H9 (cell line): ENCODE data around the gene DNAJA4. TPM values are rescaled to one million over a fixed set of nuclear protein-coding genes. Genes with fewer than 3 reads are reported as not detected.

Source experiments
- DNase-seq: peaks from one replicate; pipeline ENCODE4 v3.0.0-alpha.2; 2017
- H2AFZ ChIP-seq: one replicate; pipeline ENCODE4 v1.6.1; 2013; ENCODE audit warnings: mild to moderate bottlenecking, low read length, control low read depth, moderate library complexity
- H2AK5ac ChIP-seq: 2 replicates; pipeline ENCODE4 v1.6.1; 2013; ENCODE audit warnings: low read length, control low read depth, mixed read lengths; ENCODE audit not compliant: insufficient read length
- H2BK120ac ChIP-seq: one replicate; pipeline ENCODE4 v1.6.1; 2013; ENCODE audit warnings: low read depth, mild to moderate bottlenecking, low read length, control low read depth, inconsistent platforms; ENCODE audit not compliant: poor library complexity, severe bottlenecking
- H2BK12ac ChIP-seq: 2 replicates; pipeline ENCODE4 v1.6.1; 2013; ENCODE audit warnings: low read length, control low read depth, mixed read lengths, low read depth; ENCODE audit not compliant: insufficient read length
- H2BK15ac ChIP-seq: 2 replicates; pipeline ENCODE4 v1.6.1; 2013; ENCODE audit warnings: low read depth, low read length, control low read depth
- H2BK20ac ChIP-seq: one replicate; pipeline ENCODE4 v1.6.1; 2013; ENCODE audit warnings: low read depth, mild to moderate bottlenecking, low read length, control low read depth, inconsistent platforms; ENCODE audit not compliant: poor library complexity, severe bottlenecking
- H2BK5ac ChIP-seq: 2 replicates; pipeline ENCODE4 v1.6.1; 2013; ENCODE audit warnings: low read length, control low read depth, mixed read lengths; ENCODE audit not compliant: insufficient read length
- H3K14ac ChIP-seq: 2 replicates; pipeline ENCODE4 v1.6.1; 2013; ENCODE audit warnings: low read length, control low read depth; ENCODE audit not compliant: insufficient read depth
- H3K18ac ChIP-seq: 2 replicates; pipeline ENCODE4 v1.6.1; 2013; ENCODE audit warnings: low read depth, mild to moderate bottlenecking, mixed read lengths, low read length, control low read depth; ENCODE audit not compliant: insufficient read length
- H3K23ac ChIP-seq: 2 replicates; pipeline ENCODE4 v1.6.1; 2013; ENCODE audit warnings: low read length, control low read depth, mixed read lengths, low read depth; ENCODE audit not compliant: insufficient read length
- H3K23me2 ChIP-seq: 2 replicates; pipeline ENCODE4 v1.6.1; 2013; ENCODE audit warnings: low read depth, mild to moderate bottlenecking, mixed read lengths, low read length, control low read depth; ENCODE audit not compliant: insufficient read length, poor library complexity, severe bottlenecking
- H3K27ac ChIP-seq: 2 replicates; pipeline ENCODE4 v1.5.1; 2013; ENCODE audit warnings: low read length, control low read depth, mixed read lengths, low read depth; ENCODE audit not compliant: insufficient read length
- H3K27me3 ChIP-seq: 2 replicates; pipeline ENCODE4 v1.6.1; 2013; ENCODE audit warnings: low read length, control low read depth, inconsistent platforms; ENCODE audit not compliant: insufficient read depth
- H3K4ac ChIP-seq: 2 replicates; pipeline ENCODE4 v1.6.1; 2013; ENCODE audit warnings: low read depth, mild to moderate bottlenecking, control low read depth, inconsistent platforms, low read length, moderate library complexity
- H3K4me1 ChIP-seq: 2 replicates; pipeline ENCODE4 v1.6.1; 2013; ENCODE audit warnings: low read length, control low read depth, inconsistent platforms; ENCODE audit not compliant: insufficient read depth
- H3K4me2 ChIP-seq: 2 replicates; pipeline ENCODE4 v1.6.1; 2013; ENCODE audit warnings: low read length, control low read depth, mixed read lengths; ENCODE audit not compliant: insufficient read length, insufficient read depth
- H3K56ac ChIP-seq: 2 replicates; pipeline ENCODE4 v1.6.1; 2013; ENCODE audit warnings: low read depth, mild to moderate bottlenecking, mixed read lengths, low read length, control low read depth; ENCODE audit not compliant: insufficient read length
- H3K79me1 ChIP-seq: 2 replicates; pipeline ENCODE4 v1.6.1; 2013; ENCODE audit warnings: low read depth, mild to moderate bottlenecking, moderate library complexity, low read length, control low read depth, inconsistent platforms; ENCODE audit not compliant: insufficient read depth, poor library complexity, severe bottlenecking
- H3K79me2 ChIP-seq: 2 replicates; pipeline ENCODE4 v1.6.1; 2013; ENCODE audit warnings: low read length, control low read depth, inconsistent platforms; ENCODE audit not compliant: insufficient read depth
- H3K9ac ChIP-seq: 2 replicates; pipeline ENCODE4 v1.6.1; 2013; ENCODE audit warnings: low read length, control low read depth, mixed read lengths; ENCODE audit not compliant: insufficient read length; ENCODE audit errors: extremely low read depth
- H3K9me3 ChIP-seq: one replicate; pipeline ENCODE4 v1.6.1; 2013; ENCODE audit warnings: low read depth, low read length, inconsistent platforms; ENCODE audit not compliant: control insufficient read depth
- H3T11ph ChIP-seq: one replicate; pipeline ENCODE4 v1.6.1; 2013; ENCODE audit warnings: mild to moderate bottlenecking, low read length, control low read depth, inconsistent platforms
- H4K20me1 ChIP-seq: one replicate; pipeline ENCODE4 v1.6.1; 2013; ENCODE audit not compliant: control insufficient read depth, insufficient read length, insufficient read depth
- H4K5ac ChIP-seq: 2 replicates; pipeline ENCODE4 v1.6.1; 2013; ENCODE audit warnings: low read depth, mild to moderate bottlenecking, mixed read lengths, low read length, control low read depth; ENCODE audit not compliant: insufficient read length
- H4K8ac ChIP-seq: replicated peaks from 2 replicates; pipeline ENCODE4 v1.6.1; 2013; ENCODE audit warnings: low read length, control low read depth, mixed read lengths, low read depth; ENCODE audit not compliant: insufficient read length
- H4K91ac ChIP-seq: 2 replicates; pipeline ENCODE4 v1.6.1; 2013; ENCODE audit warnings: low read depth, mild to moderate bottlenecking, moderate library complexity, mixed read lengths, low read length, control low read depth; ENCODE audit not compliant: insufficient read length
- H3K27ac Mint-ChIP-seq, 3 experiments: 2 replicates in 2 of 3; 3 replicates in 1 of 3; pipeline ENCODE4 v1.8.0; 2020 to 2021; ENCODE audit warnings: mixed read lengths in 3 of 3, mild to moderate bottlenecking in 1 of 3, moderate library complexity in 1 of 3
- H3K27me3 Mint-ChIP-seq: 2 replicates; pipeline ENCODE4 v1.8.0; 2021; ENCODE audit warnings: low read depth, mild to moderate bottlenecking, moderate library complexity, mixed read lengths
- H3K36me3 Mint-ChIP-seq, 3 experiments: 2 replicates in 2 of 3; 3 replicates in 1 of 3; pipeline ENCODE4 v1.8.0; 2020 to 2021; ENCODE audit warnings: low read depth in 3 of 3, mixed read lengths in 3 of 3; ENCODE audit not compliant: insufficient read depth in 1 of 3
- H3K4me1 Mint-ChIP-seq, 2 experiments: 2 replicates each; pipeline ENCODE4 v1.8.0; 2020; ENCODE audit warnings: mixed read lengths in 2 of 2
- H3K4me3 Mint-ChIP-seq, 2 experiments: 2 replicates in 1 of 2; 3 replicates in 1 of 2; pipeline ENCODE4 v1.8.0; 2020 to 2021; ENCODE audit warnings: mild to moderate bottlenecking in 2 of 2, mixed read lengths in 2 of 2, moderate library complexity in 1 of 2
- H3K9me3 Mint-ChIP-seq, 2 experiments: 2 replicates in 1 of 2; 3 replicates in 1 of 2; pipeline ENCODE4 v1.8.0; 2020; ENCODE audit warnings: mild to moderate bottlenecking in 2 of 2, mixed read lengths in 2 of 2, moderate library complexity in 1 of 2
- CTCF ChIP-seq: fragments of 200-600 bp; sonication (generic); conservative IDR thresholded peaks from 3 replicates; pipeline ENCODE4 v1.8.0; 2021; ENCODE audit warnings: antibody characterized with exemption, mild to moderate bottlenecking
- WGBS: extraction: QIAGEN DNeasy Blood & Tissue Kit; methylation state at CpG from one replicate; pipeline ENCODE4 v1.1.7; 2013; ENCODE audit warnings: missing lambda C conversion rate, low lambda C conversion rate, mixed read lengths; ENCODE audit not compliant: insufficient read length; ENCODE audit errors: extremely low coverage; 5-methylcytosine and 5-hydroxymethylcytosine counted together
- total RNA-seq: library from RNA; stranded (reverse); gene quantifications from 2 replicates; pipeline ENCODE4 v1.2.1, GENCODE V29; 2021

The DNAJA4 gene
- total RNA-seq, 1 experiment from 2014 or later = 0.13 TPM

- H3K27me3 Mint-ChIP-seq = no peaks in the 10 kb centered on the region
- Histone ChIP-seq H2BK12ac (no peak overlapping the region), H3T11ph (no peak overlapping the region), H3K4me1 (no peaks in the 10 kb centered on the region), H3K4ac (no peak overlapping the region), H3K18ac (no peak overlapping the region), H3K14ac (no peak overlapping the region), H3K4me2 (no peak overlapping the region), H3K23ac (no peak overlapping the region), H2AFZ (no peak overlapping the region), H4K8ac (no peak overlapping the region), H2BK20ac (no peak overlapping the region), H2BK5ac (no peak overlapping the region), H3K27ac (no peak overlapping the region), H3K56ac (no peak overlapping the region), H3K79me1 (no peaks in the 10 kb centered on the region), H3K27me3 (no peaks in the 10 kb centered on the region), H4K91ac (no peak overlapping the region), H3K79me2 (no peaks in the 10 kb centered on the region), H4K20me1 (no peaks in the 10 kb centered on the region), H4K5ac (no peak overlapping the region), H3K9me3 (no peaks in the 10 kb centered on the region), H3K9ac (no peak overlapping the region), H2BK120ac (no peak overlapping the region), H3K23me2 (no peaks in the 10 kb centered on the region), H2BK15ac (no peak overlapping the region), H2AK5ac (no peak overlapping the region)
- DNase-seq = no peak
- no peaks in the 10 kb centered on the region for H3K9me3 Mint-ChIP-seq
- no peaks in the 10 kb centered on the region for H3K4me1 Mint-ChIP-seq
- H3K4me3 Mint-ChIP-seq = no peak overlapping the region; a peak in 1 of 5 replicates
- H3K36me3 Mint-ChIP-seq = peaks cover 5 to 41% (median 8%) of the 10 kb centered on the region in 3 experiments; a peak in 4 of 7 replicates
- TF ChIP-seq CTCF = no peak
- WGBS = no CpG with 5 or more reads among the region's 3 CpGs
- H3K27ac Mint-ChIP-seq = no peak overlapping the region
These were observed 25.9 kb downstream of the DNAJA4 start for GRCh38 chr15:78290222-78290621.
